ENCODE results near the gene NSMCE4A.

DNA sequence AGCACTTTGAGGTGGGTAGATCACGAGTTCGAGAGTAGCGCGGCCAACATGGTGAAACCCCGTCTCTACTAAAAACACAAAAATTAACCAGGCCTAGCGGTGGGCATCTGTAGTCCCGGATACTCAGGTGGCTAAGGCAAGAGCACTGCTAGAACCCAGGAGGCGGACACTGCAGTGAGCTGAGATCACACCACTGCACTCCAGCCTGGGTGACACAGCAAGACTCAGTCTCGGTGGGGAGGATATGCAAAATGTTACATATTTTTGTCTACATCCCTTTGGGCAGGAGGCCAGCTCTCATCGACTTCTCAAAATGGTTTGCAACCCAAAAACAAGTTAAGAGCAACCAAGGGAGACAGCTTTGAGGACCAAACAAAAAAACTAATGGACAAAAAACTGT is 55.4 kb downstream of the NSMCE4A start:
- TF ChIP-seq, protein P1, sequence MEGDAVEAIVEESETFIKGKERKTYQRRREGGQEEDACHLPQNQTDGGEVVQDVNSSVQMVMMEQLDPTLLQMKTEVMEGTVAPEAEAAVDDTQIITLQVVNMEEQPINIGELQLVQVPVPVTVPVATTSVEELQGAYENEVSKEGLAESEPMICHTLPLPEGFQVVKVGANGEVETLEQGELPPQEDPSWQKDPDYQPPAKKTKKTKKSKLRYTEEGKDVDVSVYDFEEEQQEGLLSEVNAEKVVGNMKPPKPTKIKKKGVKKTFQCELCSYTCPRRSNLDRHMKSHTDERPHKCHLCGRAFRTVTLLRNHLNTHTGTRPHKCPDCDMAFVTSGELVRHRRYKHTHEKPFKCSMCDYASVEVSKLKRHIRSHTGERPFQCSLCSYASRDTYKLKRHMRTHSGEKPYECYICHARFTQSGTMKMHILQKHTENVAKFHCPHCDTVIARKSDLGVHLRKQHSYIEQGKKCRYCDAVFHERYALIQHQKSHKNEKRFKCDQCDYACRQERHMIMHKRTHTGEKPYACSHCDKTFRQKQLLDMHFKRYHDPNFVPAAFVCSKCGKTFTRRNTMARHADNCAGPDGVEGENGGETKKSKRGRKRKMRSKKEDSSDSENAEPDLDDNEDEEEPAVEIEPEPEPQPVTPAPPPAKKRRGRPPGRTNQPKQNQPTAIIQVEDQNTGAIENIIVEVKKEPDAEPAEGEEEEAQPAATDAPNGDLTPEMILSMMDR (IDR thresholded peaks at IDR 0.05), result no peak
- TF ChIP-seq POLR2AphosphoS5 (IDR thresholded peaks at IDR 0.05) (no peak), EP300 (IDR thresholded peaks at IDR 0.05) (no peak), POLR2A (IDR thresholded peaks at IDR 0.05; ENCODE audit: low read depth) (no peak)

All from esophagus muscularis mucosa (tissue), 4 donors.